NCI-H82 treated with DMSO at 0.1 percent for 48 hours (cell line): ENCODE measurements around the gene DEAF1.
"Not testable (repeated sequence)": the region's sequence is repeated elsewhere in the genome, so short reads cannot be mapped to it uniquely, and the experiment has no call there.

ENCODE experiments used
- DNase-seq: peaks from one replicate; lab custom pipeline; 2025; ENCODE audit not compliant: unreplicated experiment; lab: John Stamatoyannopoulos, UW

DEAF1 gene, protein sequence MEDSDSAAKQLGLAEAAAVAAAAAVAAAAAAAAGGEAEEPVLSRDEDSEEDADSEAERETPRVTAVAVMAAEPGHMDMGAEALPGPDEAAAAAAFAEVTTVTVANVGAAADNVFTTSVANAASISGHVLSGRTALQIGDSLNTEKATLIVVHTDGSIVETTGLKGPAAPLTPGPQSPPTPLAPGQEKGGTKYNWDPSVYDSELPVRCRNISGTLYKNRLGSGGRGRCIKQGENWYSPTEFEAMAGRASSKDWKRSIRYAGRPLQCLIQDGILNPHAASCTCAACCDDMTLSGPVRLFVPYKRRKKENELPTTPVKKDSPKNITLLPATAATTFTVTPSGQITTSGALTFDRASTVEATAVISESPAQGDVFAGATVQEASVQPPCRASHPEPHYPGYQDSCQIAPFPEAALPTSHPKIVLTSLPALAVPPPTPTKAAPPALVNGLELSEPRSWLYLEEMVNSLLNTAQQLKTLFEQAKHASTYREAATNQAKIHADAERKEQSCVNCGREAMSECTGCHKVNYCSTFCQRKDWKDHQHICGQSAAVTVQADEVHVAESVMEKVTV

DNA sequence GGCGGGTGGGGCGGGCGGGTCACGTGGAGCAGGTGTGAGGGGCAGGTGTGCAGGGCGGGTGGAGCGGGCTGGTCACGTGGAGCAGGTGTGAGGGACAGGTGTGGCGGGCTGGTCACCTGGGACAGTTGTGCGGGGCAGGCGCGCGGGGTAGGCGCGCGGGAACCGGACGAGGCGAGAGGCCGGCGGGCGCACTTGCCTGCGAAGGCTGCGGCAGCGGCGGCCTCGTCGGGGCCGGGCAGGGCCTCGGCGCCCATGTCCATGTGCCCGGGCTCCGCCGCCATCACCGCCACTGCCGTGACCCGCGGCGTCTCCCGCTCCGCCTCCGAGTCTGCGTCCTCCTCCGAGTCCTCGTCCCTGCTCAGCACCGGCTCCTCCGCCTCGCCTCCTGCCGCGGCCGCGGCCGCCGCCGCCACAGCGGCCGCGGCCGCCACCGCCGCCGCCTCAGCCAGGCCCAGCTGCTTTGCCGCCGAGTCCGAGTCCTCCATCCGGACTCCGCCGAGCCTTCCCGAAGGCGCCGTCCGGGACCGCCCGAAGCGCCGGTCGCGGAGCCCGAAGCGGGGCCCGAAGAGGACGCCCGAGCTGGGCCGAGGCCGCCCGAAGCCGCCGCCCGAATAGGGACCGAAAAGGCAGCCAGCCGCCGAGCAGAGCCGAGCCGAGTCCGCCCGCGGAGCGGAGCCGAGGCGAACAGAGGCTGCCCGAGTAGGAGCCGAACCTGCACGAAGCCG, at the start of gene DEAF1:
DEAF1 (minus strand) TSS at position 660 of the 725 bp plus-strand sequence; CDS start at position 485, 175 bp downstream.
- peak; percentile 80 for DNase-seq

- no peak for DNase-seq
These were observed 47.7 kb upstream of the DEAF1 start for GRCh38 chr11:742571-743201.

- no peak for DNase-seq
These were observed 47.1 kb upstream of the DEAF1 start for GRCh38 chr11:742156-742546.

DNA sequence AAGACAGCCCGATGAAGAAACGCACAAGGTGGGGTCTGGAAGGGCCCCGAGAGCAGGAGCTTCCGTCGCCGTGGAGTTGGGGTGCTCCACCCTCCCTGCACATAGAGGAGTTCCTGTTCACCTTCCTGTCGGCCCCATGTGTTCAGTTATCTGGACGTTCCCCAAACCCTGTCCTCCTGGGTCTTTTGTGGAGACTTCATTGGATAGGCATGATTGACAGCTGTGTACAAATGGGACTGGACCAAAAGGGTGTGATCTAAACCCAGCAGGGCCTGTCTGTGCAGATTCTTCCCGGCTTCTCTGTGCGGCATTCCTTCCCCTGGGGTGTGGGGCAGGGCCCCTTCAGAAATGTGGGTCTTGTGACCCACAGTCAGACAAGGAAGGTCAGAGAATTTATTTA, 42.9 kb upstream of the DEAF1 start:
- not testable (repeated sequence) for DNase-seq

DNA sequence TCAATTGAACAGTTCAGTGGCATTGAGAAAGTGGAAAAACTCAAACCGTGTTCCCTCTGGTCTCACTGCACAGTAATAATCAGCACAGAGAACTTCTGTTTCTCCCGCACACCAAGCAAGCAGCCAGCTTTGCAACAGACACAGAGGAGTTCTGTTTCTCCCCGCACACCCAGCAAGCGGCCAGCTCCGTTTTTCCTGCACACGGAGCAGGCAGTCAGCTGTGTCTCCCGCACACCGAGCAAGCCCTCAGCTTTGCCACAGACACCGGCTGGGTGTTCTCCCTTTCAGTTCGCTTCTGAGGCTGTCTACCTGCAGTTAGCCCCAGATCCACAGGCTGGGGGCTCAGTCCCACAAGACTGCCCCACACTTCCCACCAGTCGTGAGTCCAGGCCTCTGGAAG, 42.3 kb upstream of the DEAF1 start:
- no peak for DNase-seq

DNA sequence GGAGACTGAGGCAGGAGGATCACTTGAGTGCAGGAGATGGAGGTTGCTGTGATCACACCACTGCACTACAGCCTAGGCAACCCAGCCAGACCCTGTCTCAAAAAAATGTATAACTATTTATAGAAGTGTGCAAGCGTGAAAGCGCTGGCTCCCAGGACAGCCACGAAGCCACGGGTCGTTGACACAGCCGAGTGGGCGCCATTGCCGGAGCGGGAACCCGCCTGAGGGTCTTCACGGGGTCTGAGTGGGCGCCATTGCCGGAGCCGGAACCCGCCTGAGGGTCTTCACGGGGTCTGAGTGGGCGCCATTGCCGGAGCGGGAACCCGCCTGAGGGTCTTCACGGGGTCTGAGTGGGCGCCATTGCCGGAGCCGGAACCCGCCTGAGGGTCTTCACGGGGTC, 39.5 kb upstream of the DEAF1 start:
- not testable (repeated sequence) for DNase-seq

DNA sequence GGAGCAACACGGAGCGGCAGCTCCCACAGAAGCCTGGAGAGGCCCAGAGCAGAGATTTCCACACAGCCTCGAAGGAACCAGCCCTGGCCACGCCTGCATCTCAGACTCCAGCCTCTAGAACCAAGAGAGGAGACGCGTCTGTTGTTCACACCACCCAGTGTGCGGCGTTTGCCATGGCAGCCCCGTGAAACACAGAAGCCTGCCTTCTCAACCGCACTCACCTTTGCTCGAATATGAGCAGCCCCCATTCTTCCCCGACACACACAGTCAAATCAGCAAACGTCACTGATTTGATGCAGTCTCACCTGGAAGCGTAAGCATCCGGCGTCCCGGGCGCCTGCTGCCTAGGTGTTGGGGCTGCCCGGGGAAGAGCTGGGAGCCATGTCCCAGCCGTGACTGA, 38.0 kb upstream of the DEAF1 start:
- no peak for DNase-seq

DNA sequence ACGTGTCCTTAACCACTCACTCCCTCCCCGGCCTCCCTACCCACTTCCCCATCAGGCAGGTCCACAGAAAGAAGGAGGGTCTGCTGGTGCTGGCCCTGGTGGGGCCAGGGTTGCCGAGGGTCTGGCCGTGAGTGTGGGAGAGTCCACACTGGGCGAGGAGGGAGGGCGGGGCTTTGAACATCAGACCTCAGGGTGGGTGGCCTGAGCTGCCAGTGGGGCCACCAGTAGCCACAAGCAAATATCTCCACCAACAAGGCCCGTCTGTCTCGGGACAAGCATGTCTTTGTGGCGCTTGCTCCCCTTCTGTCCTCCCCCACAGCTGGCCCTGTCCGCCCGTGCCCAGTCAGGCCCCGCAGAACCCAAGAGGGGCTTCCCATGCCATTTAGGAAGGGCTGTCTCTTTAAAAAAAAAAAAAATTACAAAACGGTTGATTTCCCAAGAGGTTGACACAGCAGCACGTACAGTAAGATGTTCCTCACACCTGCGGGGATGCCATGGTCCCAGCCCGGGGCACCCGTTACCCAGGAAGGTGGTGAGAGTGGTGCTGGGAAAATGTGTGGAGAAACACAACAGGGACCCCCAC, 34.6 kb upstream of the DEAF1 start:
- DNase-seq, result no peak

- no peak for DNase-seq
These were observed 34.0 kb upstream of the DEAF1 start for GRCh38 chr11:728901-729491.

DNA sequence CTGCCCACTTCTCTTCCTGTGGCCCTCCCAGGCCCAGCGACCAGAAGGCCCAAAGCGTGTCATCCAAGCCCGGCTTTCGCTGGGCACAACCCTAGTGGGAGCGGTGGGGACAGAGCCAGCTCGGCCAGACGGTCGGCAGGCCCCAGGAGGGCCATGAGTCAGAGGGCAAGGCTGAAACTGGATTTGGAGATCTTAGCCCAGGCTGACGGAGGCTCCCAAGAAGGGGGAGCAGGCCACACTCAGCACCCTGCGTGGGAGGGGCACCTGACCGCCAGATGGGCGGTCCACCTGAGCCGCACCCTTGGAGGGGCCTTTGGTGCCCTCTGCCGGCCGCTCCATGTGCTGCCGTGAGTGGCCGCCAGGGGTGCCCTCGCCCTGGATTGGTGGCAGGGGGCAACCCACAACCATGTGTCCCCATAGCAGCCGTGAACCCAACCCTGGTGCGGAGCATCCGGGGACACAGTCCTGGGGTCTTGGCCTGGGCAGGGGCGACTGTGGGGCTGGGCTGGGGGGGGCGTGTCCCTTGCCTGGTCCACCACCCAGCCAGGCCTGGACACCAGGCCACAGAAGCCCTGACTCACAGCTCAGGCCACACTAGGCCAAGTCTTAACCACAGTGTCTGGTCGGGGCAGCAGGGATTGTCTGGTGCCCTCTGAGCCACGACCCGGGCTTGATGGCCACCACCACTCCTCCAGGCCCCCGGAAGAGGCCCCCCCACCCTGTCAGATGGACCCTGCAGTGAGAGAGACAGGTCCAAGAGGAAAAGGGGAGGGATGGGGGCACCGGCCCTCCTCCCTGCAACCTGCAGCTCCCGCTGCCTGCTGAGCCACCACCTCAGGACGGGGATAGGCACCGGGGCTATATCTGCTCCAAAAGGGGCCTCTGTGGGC, 33.1 kb upstream of the DEAF1 start:
- peak; percentile 12 for DNase-seq

- no peak for DNase-seq
These were observed 32.3 kb upstream of the DEAF1 start for GRCh38 chr11:727281-727701.

- DNase-seq, result no peak
These were observed 31.5 kb upstream of the DEAF1 start for GRCh38 chr11:726278-727220.

- no peak for DNase-seq
These were observed 30.7 kb upstream of the DEAF1 start for GRCh38 chr11:725624-726202.

DNA sequence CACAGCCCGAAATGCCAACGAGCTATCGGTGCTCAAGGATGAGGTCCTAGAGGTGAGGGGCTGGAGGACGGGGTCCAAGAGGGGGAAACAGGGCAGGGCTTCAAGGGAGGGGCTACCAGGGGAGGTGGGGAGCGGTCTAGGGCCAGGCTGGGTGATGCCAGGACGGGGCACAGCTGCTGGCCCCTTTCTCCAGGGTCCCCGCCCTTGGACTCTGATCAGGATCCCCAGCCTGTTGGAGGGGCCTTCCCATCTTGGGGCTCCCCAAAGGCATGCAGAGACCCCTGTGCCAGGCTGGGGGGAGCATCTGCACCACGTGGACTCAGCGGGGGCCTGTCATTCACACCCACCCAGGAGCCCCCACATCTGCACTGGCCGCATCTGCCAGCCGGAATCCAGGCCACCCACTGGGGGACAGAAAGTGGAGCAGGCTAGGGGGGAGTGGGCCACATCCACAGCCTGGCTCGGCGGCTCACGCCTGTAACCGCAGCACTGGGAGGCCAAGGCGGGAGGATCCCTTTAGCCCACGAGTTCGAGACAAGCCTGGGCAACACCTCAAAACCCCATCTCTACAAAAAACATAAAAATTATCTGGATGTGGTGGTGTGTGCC, 29.9 kb upstream of the DEAF1 start:
- DNase-seq, result no peak

GRCh38 chr11:724049-724777, 29.2 kb upstream of the DEAF1 start:
- no peak for DNase-seq

GRCh38 chr11:723120-723883, 28.3 kb upstream of the DEAF1 start:
- no peak for DNase-seq
